Endometrial microvascular endothelial cells (primary cell): Measurements from ENCODE around the gene SYT17. TPM values are rescaled to one million over a fixed set of nuclear protein-coding genes. Genes with fewer than 3 reads are reported as not detected.

Experiments
- in situ Hi-C: cut with HindIII; loops from 2 replicates; pipeline ENCODE4 v1.10.0; 2017; ENCODE audit warnings: low sequenced_read_pairs, low pct_unique_long_range_greater_than_20kb; ENCODE audit errors: inconsistent ontology term
- total RNA-seq: library from RNA; depleted of rRNA; stranded (reverse); fragments of >200 nt; gene quantifications from one replicate; pipeline ENCODE4 v1.2.3, GENCODE V29; 2015; ENCODE audit errors: inconsistent ontology term

The SYT17 gene, protein sequence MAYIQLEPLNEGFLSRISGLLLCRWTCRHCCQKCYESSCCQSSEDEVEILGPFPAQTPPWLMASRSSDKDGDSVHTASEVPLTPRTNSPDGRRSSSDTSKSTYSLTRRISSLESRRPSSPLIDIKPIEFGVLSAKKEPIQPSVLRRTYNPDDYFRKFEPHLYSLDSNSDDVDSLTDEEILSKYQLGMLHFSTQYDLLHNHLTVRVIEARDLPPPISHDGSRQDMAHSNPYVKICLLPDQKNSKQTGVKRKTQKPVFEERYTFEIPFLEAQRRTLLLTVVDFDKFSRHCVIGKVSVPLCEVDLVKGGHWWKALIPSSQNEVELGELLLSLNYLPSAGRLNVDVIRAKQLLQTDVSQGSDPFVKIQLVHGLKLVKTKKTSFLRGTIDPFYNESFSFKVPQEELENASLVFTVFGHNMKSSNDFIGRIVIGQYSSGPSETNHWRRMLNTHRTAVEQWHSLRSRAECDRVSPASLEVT
- not detected for total RNA-seq

DNA sequence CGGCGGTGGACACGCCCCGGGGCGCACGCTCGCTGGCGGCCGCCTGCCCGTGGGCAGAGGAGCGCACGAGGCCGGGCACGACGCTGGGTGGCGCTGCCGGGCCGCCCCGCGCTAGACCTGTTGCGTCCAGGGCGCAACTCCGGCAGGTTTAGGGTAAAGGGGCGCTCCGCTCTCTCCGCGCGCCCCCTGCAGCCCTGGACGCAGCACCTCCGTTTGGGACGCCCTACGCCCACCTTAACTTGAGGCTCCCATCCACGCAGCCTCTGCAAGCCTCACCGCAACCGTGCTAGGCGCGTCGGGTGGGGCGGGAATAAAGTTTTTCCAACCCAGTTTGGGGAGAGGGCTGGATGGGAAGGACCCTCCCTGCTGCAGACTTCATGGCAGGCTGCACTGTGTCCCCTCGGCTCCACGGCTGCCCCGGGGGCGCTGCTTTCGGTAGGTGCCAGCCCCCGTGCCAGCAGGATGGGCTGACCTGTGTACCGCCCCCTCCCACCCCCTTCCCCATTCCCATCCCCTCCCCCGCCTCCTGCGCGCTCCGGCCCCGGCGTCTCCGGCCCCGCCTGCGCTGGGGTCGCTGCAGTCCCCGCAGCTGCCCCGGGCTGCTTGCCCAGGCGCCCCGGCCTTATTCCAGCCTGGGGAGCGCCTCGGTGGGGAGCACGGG is at the start of gene SYT17:
Gene SYT17, plus strand, starts transcription at position 531 of the 661 bp plus-strand sequence. CDS start 407 bp downstream, outside the sequence.
- in situ Hi-C loops, result no loop called here

DNA sequence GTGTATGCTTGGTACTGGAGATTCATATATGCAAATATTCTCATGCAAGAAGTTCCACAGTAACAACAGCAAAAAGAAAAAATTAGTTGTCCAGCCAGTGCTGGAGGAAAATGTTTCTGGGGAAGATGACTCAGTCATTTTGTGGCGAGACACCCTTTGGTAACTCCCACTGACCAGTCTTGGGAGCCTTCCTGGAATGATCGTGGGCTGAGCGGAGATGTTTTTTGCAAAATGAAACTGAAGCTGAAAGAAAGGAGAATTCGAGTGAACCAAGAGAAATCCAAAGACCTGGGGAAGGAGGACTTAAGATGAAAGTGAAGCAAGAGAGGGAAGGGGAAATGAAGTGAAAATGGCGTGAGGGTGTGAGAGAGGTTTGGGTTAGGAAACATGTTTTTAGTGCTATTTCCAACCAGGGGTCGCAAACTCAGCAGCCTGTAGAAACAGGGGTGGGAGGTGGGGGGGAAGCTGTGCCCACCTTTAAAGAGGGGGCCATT is 49.1 kb upstream of the SYT17 start:
- in situ Hi-C loops, result loop anchor here (25.0 kb wide), 1 partner anchor 418 kb away; no protein-coding TSS in a partner anchor

DNA sequence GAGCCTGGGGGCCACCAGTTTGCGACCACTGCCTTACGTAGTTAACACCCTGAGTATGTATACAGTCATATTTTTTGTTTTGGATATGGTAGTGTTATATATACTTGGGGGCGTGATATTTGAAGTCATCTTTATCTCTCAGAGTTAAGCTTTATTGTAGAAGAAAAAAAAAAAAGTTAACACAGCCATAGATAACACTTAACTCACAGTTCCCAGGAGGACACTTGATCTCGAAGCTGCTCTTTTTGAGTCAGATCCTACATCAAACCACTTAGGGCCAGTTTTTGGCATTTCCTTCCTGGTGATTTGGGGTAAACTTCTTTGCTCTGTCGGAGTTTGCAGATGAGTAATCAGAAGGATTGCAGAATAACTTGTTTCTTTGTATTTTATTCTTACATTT is 48.5 kb upstream of the SYT17 start:
- in situ Hi-C loops, result loop anchor here (25.0 kb wide), 1 partner anchor 418 kb away; no protein-coding TSS in a partner anchor

DNA sequence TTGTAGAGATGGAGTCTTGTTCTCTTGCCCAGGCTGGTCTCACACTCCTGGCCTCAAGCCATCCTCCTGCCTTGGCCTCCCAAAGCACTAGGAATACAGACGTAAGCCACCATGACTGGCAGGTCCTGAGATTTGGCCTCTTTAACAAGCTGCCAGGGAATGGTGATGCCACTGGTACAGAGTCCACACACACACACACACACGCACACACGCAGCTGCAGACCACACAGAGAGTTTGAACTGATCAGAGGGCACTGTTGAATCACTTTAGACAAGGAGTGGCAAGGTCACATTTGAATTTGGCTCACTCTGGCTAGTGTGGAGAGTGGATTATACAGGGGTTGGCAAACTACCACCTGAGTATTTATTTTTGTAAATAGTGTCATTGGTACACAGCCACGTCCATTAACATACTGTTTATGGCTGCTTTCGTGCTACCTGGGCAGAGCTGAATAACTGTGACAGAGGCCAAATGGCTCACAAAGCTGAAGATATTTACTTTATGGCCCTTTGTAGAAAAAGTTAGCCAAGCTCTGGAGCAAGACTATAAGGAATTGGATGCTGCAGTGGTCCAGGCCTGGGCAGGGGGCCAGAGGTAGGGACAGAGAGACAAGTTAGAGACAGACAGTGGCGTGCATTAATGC is 44.4 kb upstream of the SYT17 start:
- in situ Hi-C loops, result loop anchor here (25.0 kb wide), 1 partner anchor 414 kb away; no protein-coding TSS in a partner anchor

DNA sequence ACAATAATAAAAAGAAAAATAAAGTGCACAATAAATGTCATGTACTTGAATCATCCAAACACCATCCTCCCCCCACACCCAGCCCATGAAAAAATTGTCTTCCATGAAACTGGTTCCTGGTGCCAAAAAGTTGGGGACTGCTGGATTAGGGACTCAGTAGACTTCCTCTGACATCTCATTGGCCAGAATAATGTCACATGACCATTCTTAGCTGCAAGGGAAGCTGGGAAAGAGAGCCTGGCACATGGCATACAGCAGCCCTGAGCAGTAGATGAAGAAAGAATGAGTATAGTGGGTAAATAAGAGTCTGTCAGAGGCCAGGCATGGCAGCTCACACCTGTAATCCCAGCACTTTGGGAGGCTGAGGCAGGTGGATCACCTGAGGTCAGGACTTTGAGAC is 41.7 kb upstream of the SYT17 start:
- in situ Hi-C loops, result no loop called here

DNA sequence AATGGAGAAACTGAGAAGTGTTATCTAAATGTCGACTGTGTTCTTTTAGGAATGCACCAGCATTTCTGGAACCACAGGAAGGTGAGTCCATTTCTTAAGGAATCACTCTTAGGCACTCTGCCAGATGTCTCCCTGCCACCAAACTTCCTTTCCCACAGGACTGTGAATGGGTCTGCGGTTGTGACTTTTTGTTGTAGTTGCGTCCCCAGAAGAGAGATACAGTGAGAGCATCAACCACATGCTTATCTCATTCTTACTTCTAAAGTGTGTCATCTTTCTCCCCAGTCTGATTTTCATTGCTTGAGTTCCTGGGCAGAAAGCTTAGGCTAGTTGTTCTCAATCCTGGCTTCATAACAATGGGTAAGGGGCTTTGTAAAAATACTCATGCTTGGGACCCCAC is 40.8 kb upstream of the SYT17 start:
- in situ Hi-C loops, result no loop called here

DNA sequence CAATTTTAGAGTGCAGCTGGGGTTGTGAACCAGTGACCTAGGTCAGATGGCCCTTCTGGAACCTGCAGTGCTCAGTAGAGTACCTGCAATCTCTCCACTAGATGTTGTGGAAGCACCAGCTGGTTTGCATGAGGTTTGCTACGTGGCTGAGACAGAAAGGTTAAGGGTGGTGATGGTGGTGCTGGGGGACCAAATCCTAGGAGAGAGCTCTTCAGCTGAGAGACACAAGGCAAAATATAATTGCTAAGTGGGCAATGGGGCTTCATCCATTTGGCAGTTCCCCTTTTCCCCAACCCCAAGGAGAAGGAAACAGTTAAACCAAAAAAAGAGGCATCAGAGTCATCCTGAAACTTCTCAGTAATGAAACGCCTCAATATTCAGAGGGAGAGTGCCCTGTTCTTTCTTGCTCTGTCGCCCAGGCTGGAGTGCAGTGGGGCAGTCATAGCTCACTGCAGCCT is 40.3 kb upstream of the SYT17 start:
- in situ Hi-C loops, result no loop called here

DNA sequence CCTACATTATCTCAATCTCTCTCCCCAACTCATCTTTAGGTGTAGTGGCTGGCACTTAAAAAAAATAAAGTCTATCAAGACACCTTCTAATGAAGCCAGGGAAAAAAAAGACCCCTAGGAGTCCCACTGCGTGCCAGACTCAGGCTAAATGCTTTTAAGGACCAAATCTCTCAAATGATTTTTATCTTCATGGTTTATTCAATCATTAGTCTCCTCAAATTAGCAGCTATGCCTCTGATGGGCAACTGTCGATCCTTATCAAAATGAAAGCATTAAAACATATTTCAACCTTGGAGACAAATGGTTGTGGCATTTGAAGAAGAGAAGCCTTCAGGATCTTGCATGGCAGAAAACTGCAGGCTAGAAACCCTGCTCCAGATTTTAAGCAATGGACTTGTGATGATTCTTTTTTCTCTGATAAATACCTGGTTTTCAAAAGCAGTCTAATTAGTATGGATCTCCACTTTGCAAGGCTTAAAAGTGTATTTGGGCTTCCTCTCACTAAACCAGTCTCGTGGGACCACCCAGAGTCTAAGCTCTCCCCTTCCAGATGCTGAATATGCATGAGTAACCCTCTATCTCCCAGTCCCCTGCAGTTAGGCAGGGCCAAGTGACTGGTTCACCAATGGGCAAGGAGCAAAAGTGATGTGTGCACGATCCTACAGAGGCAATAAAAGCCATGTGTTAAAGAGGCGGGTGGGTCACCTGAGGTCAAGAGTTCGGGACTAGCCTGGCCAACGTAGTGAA is 39.4 kb upstream of the SYT17 start:
- in situ Hi-C loops, result no loop called here

DNA sequence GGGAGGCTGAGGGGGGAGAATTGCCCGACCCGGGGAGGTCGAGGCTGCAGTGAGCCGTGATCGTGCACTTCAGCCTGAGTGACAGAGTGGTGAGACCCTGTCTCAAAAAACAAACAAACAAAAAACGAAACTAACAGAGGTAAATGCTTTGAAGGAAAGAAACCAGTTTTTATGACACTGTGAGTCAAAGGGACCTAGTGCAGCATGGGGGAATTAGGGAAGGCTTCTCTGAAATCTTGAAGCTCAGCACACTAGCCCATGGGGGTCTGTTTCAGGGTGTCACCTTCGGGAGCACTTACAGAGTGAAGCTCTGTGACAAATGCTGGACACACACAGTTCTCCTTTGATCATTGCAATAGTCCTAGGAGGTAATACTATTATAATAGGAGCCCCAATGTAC is 37.7 kb upstream of the SYT17 start:
- in situ Hi-C loops, result no loop called here

DNA sequence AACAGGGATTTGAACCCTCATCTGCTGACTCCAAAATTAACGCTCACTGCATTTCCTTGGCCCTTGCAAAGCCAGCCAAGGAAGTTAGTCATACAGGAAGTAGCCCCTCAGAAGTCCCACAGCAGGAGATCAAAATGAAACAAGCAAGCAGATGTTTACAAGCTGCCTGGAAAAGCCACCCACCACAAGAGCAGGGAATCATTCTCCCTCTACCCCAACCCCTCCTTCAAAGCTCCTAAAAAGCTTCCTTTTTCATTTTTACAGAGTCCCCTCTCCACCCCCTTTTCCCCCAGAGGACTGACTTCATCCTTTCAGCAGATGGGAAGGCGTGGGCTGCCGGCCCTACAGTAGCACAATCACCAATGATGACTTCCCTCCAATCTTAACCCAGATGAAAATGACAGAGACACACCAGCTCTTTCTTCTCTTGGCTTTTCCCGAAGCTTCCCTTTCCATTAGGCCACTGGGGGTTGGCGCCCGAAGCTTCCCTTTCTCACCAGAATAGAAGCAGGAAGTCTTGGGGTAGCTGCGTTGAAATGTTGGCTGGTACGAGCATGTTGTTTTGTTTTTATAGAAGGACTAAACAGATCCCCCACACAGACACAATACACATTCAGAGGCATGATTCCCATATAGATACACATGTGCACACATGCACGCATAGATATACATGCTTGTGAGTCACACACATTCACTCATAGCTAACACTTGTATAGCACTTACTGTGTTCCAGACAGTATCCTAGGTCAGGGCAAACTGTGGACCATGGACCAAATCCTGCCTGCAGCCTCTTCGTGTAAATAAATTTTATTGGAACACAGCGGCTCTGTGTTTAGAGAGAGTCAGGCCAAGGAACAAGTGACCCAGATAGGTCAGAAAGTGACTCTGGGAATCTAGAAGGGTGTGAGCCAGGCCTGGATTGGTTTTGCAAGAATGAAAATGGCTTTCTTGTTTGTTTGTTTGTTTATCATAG is 36.9 kb upstream of the SYT17 start:
- in situ Hi-C loops, result no loop called here

DNA sequence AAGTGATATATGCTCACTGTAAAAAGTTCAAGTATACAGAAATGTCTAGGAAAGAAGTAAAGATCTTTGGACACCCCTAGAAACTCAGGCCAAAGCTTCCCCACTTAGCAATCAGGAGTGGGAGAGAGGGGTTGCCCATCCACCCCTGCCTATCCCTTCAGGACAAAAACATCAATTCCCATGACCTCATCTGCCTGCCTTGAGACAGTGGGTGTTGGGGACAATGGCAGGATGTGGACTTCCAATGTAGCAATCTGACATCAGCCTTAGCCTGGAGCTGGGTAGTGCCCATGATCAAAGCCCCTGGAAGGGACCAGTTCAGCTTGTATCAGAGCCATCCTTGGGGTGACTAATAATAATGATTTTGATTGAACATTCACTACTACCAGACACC is 36.2 kb upstream of the SYT17 start:
- in situ Hi-C loops, result no loop called here

DNA sequence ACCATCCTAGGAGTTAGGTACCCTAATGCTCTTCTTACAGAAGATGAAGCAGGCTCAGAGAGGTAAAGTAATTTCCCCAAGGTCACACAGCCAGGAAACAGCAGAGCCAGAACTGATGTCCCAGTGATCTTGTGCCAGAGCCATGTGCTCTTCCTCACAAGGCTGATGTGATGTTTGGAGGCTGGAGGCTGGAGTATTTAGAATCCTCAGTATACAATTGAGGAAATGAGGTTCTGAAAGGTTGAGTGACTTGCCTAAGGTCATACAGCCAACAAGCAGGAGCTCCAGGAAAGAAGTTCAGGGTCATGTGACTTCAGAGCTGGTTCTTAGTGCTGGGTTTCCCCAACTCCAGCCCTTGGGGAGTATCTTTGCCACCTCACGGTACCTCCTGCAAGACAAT is 35.8 kb upstream of the SYT17 start:
- in situ Hi-C loops, result no loop called here

DNA sequence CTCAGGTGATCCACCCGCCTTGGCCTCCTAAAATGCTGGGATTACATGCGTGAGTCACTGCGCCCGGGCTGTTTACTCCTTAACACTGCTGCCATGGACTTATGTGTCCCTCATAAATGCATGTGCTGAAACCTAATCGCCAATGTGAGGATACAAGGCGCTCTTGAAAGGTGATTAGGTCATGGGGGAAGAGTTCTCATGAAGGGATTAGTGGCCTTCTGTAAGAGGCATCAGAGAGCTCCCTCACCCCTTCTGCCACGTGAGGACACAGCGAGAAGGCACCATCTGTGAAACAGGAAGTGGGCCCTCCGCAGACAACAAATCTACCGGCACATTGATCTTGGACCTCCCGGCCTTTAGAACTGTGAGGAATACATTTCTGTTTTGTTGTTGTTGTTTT is 35.1 kb upstream of the SYT17 start:
- in situ Hi-C loops, result no loop called here

DNA sequence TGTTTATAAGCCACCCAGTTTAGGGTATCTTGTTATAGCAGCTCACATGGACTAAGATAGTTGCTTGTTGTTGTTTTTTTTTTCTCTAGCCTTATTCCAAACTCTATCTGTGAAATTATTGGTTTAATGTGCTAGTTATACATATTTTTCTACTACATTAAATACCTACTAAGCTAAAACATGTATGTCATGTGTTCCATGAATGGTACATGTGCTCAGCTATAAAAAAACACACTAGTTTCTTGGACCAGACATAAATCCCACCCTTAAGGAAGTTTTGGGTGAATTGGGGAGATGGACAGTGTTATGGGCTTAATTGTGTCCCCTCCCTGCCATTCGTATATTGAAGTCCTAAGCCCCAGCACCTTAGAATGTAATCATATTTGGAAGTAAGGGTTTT is 34.4 kb upstream of the SYT17 start:
- in situ Hi-C loops, result no loop called here

DNA sequence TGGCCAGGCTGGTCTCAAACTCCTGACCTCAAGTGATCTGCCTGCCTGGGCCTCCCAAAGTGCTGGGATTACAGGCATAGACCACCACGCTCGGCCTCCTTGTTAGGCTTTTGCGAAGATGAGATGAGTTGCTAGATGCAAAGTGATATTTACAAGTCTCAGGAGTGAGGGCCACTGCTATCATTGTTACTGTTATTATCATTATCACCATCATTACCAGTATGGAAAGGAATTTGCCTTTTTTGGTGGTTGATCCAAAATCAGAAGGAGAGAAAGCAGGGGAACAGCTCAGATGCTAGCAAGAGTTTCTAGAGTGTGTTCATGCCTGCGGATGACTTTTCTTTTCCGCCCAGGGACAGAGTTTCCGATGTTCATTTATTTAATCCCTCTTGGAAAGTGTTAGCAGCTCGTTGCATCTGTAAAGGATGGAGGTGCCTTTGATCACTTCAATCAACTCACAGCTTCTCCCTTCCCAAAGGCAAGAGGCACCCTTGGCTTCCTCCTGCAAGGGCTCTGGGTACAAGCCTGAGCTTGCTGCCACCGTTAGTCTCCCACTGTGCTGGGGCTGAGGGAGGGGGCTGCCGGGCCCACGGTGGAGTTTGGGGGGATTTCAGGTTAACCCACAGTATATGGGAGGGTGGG is 32.7 kb upstream of the SYT17 start:
- in situ Hi-C loops, result no loop called here

DNA sequence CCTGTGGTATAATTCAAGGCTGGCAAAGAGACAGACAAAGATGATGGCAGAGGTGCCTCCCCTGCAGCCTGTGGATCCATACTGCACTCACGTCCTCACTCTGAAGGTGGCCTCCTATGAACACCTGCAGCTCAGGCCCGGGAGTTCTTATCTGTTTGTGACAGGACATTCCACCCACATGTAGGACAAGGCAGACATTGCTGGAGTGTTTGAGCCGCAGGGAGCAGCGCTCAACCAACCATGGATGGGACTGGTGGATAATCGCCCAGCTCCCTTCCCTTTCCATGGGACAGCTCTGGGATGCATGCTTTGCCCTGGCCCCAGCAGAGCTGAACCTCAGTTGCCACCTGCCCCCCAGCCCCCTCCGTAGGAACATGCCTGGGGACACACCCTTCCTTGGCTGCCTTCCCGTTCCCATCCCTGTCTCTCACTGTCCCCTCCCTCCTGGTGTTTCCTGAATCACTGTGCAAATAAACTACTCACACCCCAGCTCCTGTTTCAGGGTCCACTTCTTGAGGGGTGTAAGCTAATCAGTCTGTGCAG is 32.1 kb upstream of the SYT17 start:
- in situ Hi-C loops, result no loop called here
